ENCODE data around the gene KCTD2.
"Not testable (repeated sequence)": the region's sequence is repeated elsewhere in the genome, so short reads cannot be mapped to it uniquely, and the experiment has no call there.

GRCh38 chr17:75006084-75006483, 40.9 kb upstream of the KCTD2 start:
- not testable (repeated sequence) for TF ChIP-seq CTCF (IDR thresholded peaks at IDR 0.05 in 8 of 11, conservative IDR thresholded peaks at IDR 0.05 in 3 of 11); POLR2AphosphoS5 (IDR thresholded peaks at IDR 0.05)

Measured in spleen (tissue), 7 donors.